Smooth muscle cell (in vitro differentiated cells): ENCODE results near the gene HOXA2. TPM values are rescaled to one million over a fixed set of nuclear protein-coding genes. Genes with fewer than 3 reads are reported as not detected.

Source experiments
- DNase-seq: peaks from one replicate; lab custom pipeline; 2025; ENCODE audit not compliant: unreplicated experiment; lab: John Stamatoyannopoulos, UW
- H2AFZ ChIP-seq: fragments of 200-600 bp; sonication (generic); 2 replicates; pipeline ENCODE4 v1.6.0; 2016; ENCODE audit warnings: antibody characterized with exemption, low read depth, mild to moderate bottlenecking
- H3F3A ChIP-seq: fragments of 200-600 bp; sonication (generic); 2 replicates; pipeline ENCODE4 v1.6.0; 2017; ENCODE audit warnings: antibody characterized with exemption, low read depth
- H3K27ac ChIP-seq: fragments of 200-600 bp; sonication (generic); 2 replicates; pipeline ENCODE4 v1.5.1; 2016; ENCODE audit warnings: low read depth, mild to moderate bottlenecking
- H3K27me3 ChIP-seq: fragments of 200-600 bp; sonication (generic); 2 replicates; pipeline ENCODE4 v1.6.1; 2016; ENCODE audit warnings: low read depth, mild to moderate bottlenecking
- H3K36me3 ChIP-seq: fragments of 200-600 bp; sonication (generic); 2 replicates; pipeline ENCODE4 v1.5.1; 2016; ENCODE audit warnings: low read depth
- H3K4me1 ChIP-seq: fragments of 200-600 bp; sonication (generic); 2 replicates; pipeline ENCODE4 v1.5.1; 2016; ENCODE audit warnings: low read depth
- H3K4me2 ChIP-seq: fragments of 200-600 bp; sonication (generic); 2 replicates; pipeline ENCODE4 v1.6.0; 2016; ENCODE audit warnings: mild to moderate bottlenecking
- H3K4me3 ChIP-seq: fragments of 200-600 bp; sonication (generic); 2 replicates; pipeline ENCODE4 v1.5.1; 2016; ENCODE audit warnings: mild to moderate bottlenecking
- H3K79me2 ChIP-seq: fragments of 200-600 bp; sonication (generic); 2 replicates; pipeline ENCODE4 v1.6.0; 2016; ENCODE audit warnings: low read depth, mild to moderate bottlenecking
- H3K9ac ChIP-seq: fragments of 200-600 bp; sonication (generic); 2 replicates; pipeline ENCODE4 v1.6.0; 2016; ENCODE audit warnings: low read depth
- H3K9me3 ChIP-seq: fragments of 200-600 bp; sonication (generic); replicated peaks from 2 replicates; pipeline ENCODE4 v1.5.1; 2016; ENCODE audit warnings: low read depth
- H4K20me1 ChIP-seq: fragments of 200-600 bp; sonication (generic); 2 replicates; pipeline ENCODE4 v1.6.0; 2016; ENCODE audit warnings: low read depth
- CTCF ChIP-seq: fragments of 200-600 bp; sonication (generic); IDR thresholded peaks from 2 replicates; pipeline ENCODE4 v1.5.1; 2017; ENCODE audit warnings: borderline replicate concordance, mild to moderate bottlenecking, antibody characterized with exemption; ENCODE audit not compliant: insufficient read depth, poor library complexity, severe bottlenecking
- WGBS: methylation state at CpG from one replicate; pipeline ENCODE4 v1.1.7; 2016; ENCODE audit warnings: low lambda C conversion rate; 5-methylcytosine and 5-hydroxymethylcytosine counted together
- polyA plus RNA-seq: library from polyadenylated mRNA; unstranded; fragments of >200 nt; fragmentation: Nextera tagmentation; extraction: Ambion mirVana; gene quantifications from 2 replicates; pipeline ENCODE4 v1.2.1, GENCODE V29; 2016
- total RNA-seq: library from RNA; depleted of rRNA; stranded (reverse); fragments of >200 nt; gene quantifications from 2 replicates; pipeline ENCODE4 v1.2.3, GENCODE V29; 2014

The HOXA2 gene
- total and polyA plus RNA-seq, 2 experiments from 2014 or later, result not detected

GRCh38 chr7:27099453-27100370 is 2.8 kb downstream of the HOXA2 start:
- no peaks in the 10 kb centered on the region for H3K9me3 ChIP-seq
- no peak overlapping the region for H2AFZ ChIP-seq
- no peak for TF ChIP-seq CTCF
- H3F3A ChIP-seq, result no peaks in the 10 kb centered on the region
- no peaks in the 10 kb centered on the region for H3K36me3 ChIP-seq
- no peaks in the 10 kb centered on the region for H3K79me2 ChIP-seq
- H3K27me3 ChIP-seq, result peaks cover 100% of the 10 kb centered on the region
- no peak for DNase-seq
- WGBS, result 61% methylated on average over 8 of the region's 8 CpGs
- no peak overlapping the region for H3K4me2 ChIP-seq
- H3K9ac ChIP-seq, result no peak overlapping the region
- no peak overlapping the region for H3K4me3 ChIP-seq
- H3K4me1 ChIP-seq, result peaks cover 11% of the 10 kb centered on the region
- peaks cover 23% of the 10 kb centered on the region for H4K20me1 ChIP-seq
- no peak overlapping the region for H3K27ac ChIP-seq

GRCh38 chr7:27098578-27099451 is 3.7 kb downstream of the HOXA2 start:
- Histone ChIP-seq H3K4me3 (peak overlapping the region; percentile 23), H2AFZ (no peak overlapping the region), H3K27me3 (peaks cover 100% of the 10 kb centered on the region), H3K4me1 (peaks cover 11% of the 10 kb centered on the region), H3K36me3 (no peaks in the 10 kb centered on the region), H3K79me2 (no peaks in the 10 kb centered on the region), H4K20me1 (peaks cover 23% of the 10 kb centered on the region), H3K4me2 (peak overlapping the region; percentile 73), H3K27ac (no peak overlapping the region), H3K9ac (no peak overlapping the region), H3F3A (no peaks in the 10 kb centered on the region), H3K9me3 (no peaks in the 10 kb centered on the region)
- no peak for TF ChIP-seq CTCF
- WGBS, result 5% methylated on average over 38 of the region's 38 CpGs
- DNase-seq, result no peak

GRCh38 chr7:27097686-27098577 is 4.6 kb downstream of the HOXA2 start:
- no peak for TF ChIP-seq CTCF
- 3% methylated on average over 28 of the region's 35 CpGs for WGBS
- H3K4me3 ChIP-seq, result peak overlapping the region; percentile 72
- peaks cover 100% of the 10 kb centered on the region for H3K27me3 ChIP-seq
- no peak overlapping the region for H3K9ac ChIP-seq
- H3F3A ChIP-seq, result no peaks in the 10 kb centered on the region
- H4K20me1 ChIP-seq, result peaks cover 23% of the 10 kb centered on the region
- H3K4me1 ChIP-seq, result peaks cover 11% of the 10 kb centered on the region
- H2AFZ ChIP-seq, result no peak overlapping the region
- DNase-seq, result no peak
- no peaks in the 10 kb centered on the region for H3K79me2 ChIP-seq
- H3K4me2 ChIP-seq, result peak overlapping the region; percentile 99
- no peak overlapping the region for H3K27ac ChIP-seq
- H3K36me3 ChIP-seq, result no peaks in the 10 kb centered on the region
- H3K9me3 ChIP-seq, result no peaks in the 10 kb centered on the region
